ENCODE data around the gene SF3B5. TPM values are rescaled to one million over a fixed set of nuclear protein-coding genes. Genes with fewer than 3 reads are reported as not detected.
"Not testable (repeated sequence)": the region's sequence is repeated elsewhere in the genome, so short reads cannot be mapped to it uniquely, and the experiment has no call there.

Gene SF3B5
- total RNA-seq, 4 donors from 2014 or later = 168 to 188 (median 186) TPM

- intact Hi-C loops (cut with DNase I; ENCODE audit: low total_unique reads) = no loop called here
- DNase-seq (no peak), ATAC-seq (no peak)
- no peaks in the 10 kb centered on the region for H3K27me3 ChIP-seq
- H3K4me1 ChIP-seq = no peaks in the 10 kb centered on the region
- no peak overlapping the region for H3K4me3 ChIP-seq
- TF ChIP-seq POLR2A (IDR thresholded peaks at IDR 0.05) (no peak), CTCF (IDR thresholded peaks at IDR 0.05 in 4 of 5, conservative IDR thresholded peaks at IDR 0.05 in 1 of 5) (no peak)
- in situ Hi-C loops (cut with MboI; ENCODE audit: low sequenced_read_pairs in 4 of 4) = no loop called here
- H3K36me3 ChIP-seq = peaks cover 0 to 14% of the 10 kb centered on the region in 2 donors
- H3K27ac ChIP-seq = no peak overlapping the region
- no peaks in the 10 kb centered on the region for H3K9me3 ChIP-seq
Measured at GRCh38 chr6:144087789-144088426, 7.5 kb downstream of the SF3B5 start.

DNA sequence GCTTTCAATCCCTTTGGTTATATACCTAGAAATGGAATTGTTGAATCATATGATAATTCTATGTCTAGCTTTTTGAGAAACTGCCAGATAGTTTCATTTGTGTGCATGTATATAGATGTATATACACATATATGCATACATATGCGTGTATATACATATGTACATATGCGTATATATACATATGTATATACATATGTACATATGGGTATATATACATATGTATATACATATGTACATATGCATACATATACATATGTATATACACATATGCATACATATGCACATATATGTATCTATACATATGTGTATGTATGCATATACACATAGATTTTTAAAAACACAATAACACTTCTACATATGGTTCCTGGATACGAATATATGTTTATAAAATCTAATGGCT lies 8.4 kb downstream of the SF3B5 start:
- no peaks in the 10 kb centered on the region for H3K4me1 ChIP-seq
- no peak overlapping the region for H3K27ac ChIP-seq
- no peak overlapping the region for H3K4me3 ChIP-seq
- no peak for TF ChIP-seq CTCF (IDR thresholded peaks at IDR 0.05 in 4 of 5, conservative IDR thresholded peaks at IDR 0.05 in 1 of 5)
- no peak for TF ChIP-seq POLR2A (IDR thresholded peaks at IDR 0.05)
- in situ Hi-C loops (cut with MboI; ENCODE audit: low sequenced_read_pairs in 4 of 4) (no loop called here), intact Hi-C loops (cut with DNase I; ENCODE audit: low total_unique reads) (no loop called here)
- peaks cover 0 to 14% of the 10 kb centered on the region in 2 donors for H3K36me3 ChIP-seq
- ATAC-seq (no peak), DNase-seq (no peak)
- no peaks in the 10 kb centered on the region for H3K27me3 ChIP-seq
- H3K9me3 ChIP-seq = no peaks in the 10 kb centered on the region

GRCh38 chr6:144083172-144083571 lies 12.2 kb downstream of the SF3B5 start:
- no peak overlapping the region for H3K4me3 ChIP-seq
- H3K27me3 ChIP-seq = no peaks in the 10 kb centered on the region
- no peak overlapping the region for H3K27ac ChIP-seq
- H3K9me3 ChIP-seq = no peaks in the 10 kb centered on the region
- H3K36me3 ChIP-seq = peaks cover 0 to 14% of the 10 kb centered on the region in 2 donors
- TF ChIP-seq CTCF (IDR thresholded peaks at IDR 0.05 in 4 of 5, conservative IDR thresholded peaks at IDR 0.05 in 1 of 5) (no peak), POLR2A (IDR thresholded peaks at IDR 0.05) (no peak)
- DNase-seq = no peak
- H3K4me1 ChIP-seq = no peaks in the 10 kb centered on the region
- intact Hi-C loops (cut with DNase I; ENCODE audit: low total_unique reads) (no loop called here), in situ Hi-C loops (cut with MboI; ENCODE audit: low sequenced_read_pairs in 4 of 4) (no loop called here)
- no peak for ATAC-seq

DNA sequence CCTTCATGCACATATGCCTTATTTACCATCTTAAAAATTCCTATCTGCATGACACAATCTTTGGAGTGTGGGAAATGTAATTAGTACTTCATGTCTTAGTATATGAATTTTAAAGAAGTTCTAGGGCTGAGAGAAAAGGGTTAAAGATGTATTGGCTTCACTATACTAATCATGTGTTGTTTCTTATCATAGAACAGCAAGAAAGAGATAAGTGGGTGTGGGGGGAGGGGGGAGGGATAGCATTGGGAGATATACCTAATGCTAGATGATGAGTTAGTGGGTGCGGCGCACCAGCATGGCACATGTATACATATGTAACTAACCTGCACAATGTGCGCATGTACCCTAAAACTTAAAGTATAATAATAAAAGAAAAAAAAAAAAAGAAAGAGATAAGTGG lies 13.0 kb downstream of the SF3B5 start:
- ATAC-seq; H3K27me3 ChIP-seq; DNase-seq; H3K4me3 ChIP-seq; H3K4me1 ChIP-seq; H3K9me3 ChIP-seq; intact Hi-C loops (cut with DNase I; ENCODE audit: low total_unique reads); in situ Hi-C loops (cut with MboI; ENCODE audit: low sequenced_read_pairs in 4 of 4); H3K27ac ChIP-seq: not testable (repeated sequence)
- peaks cover 0 to 14% of the 10 kb centered on the region in 2 donors for H3K36me3 ChIP-seq

DNA sequence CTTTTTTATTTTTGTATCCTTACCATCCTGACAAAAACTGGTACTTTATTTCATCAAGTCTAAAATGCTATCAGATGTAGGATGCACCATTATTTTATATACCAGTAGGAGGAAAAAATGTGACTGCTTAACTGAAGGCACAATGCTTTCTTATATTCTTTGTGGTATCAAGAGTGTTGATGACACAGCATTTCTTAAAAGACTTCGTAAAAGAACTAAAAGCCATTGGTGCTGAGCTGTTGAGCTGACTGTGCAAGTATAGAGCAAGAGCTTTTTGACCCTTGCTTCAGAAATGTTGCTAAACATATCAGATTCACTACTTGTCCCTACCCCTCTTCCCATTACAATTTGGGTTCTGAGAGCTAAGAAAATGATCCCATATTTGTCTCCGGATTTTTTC lies 17.5 kb downstream of the SF3B5 start:
- Histone ChIP-seq H3K4me1 (no peaks in the 10 kb centered on the region), H3K27me3 (no peaks in the 10 kb centered on the region), H3K4me3 (no peak overlapping the region), H3K27ac (no peak overlapping the region), H3K36me3 (no peaks in the 10 kb centered on the region), H3K9me3 (no peaks in the 10 kb centered on the region)
- in situ Hi-C loops (cut with MboI; ENCODE audit: low sequenced_read_pairs in 4 of 4) = no loop called here
- ATAC-seq = no peak
- TF ChIP-seq POLR2A (IDR thresholded peaks at IDR 0.05) (no peak), CTCF (IDR thresholded peaks at IDR 0.05 in 4 of 5, conservative IDR thresholded peaks at IDR 0.05 in 1 of 5) (no peak)
- intact Hi-C loops (cut with DNase I; ENCODE audit: low total_unique reads) = no loop called here
- DNase-seq = no peak
